SK-N-SH (cell line): ENCODE measurements around the gene ATF6.

Experiments used
- EP300 ChIP-seq, 2 experiments: IDR thresholded peaks; 2 replicates each; pipeline versions ENCODE4 v1.4.0 to v1.6.1; 2012; ENCODE audit warnings: borderline replicate concordance in 1 of 2, low read depth in 1 of 2, low read length in 1 of 2
- FOXM1 ChIP-seq: IDR thresholded peaks from 2 replicates; pipeline ENCODE4 v1.4.0; 2012; ENCODE audit warnings: low read depth, mild to moderate bottlenecking
- JUND ChIP-seq: IDR thresholded peaks from 2 replicates; pipeline ENCODE4 v1.4.0; 2012
- NRF1 ChIP-seq: IDR thresholded peaks from 2 replicates; pipeline ENCODE4 v1.6.1; 2012; ENCODE audit warnings: low read depth, mild to moderate bottlenecking, low read length
- POLR2AphosphoS5 ChIP-seq: IDR thresholded peaks from 2 replicates; pipeline ENCODE4 v1.6.1; 2012; ENCODE audit warnings: low read depth, low read length
- SIN3A ChIP-seq: IDR thresholded peaks from 2 replicates; pipeline ENCODE4 v1.6.1; 2012; ENCODE audit warnings: low read depth, mild to moderate bottlenecking, low read length, moderate library complexity, borderline replicate concordance
- TF ChIP-seq, protein P1 (sequence below): fragments of 200-600 bp; sonication (generic); IDR thresholded peaks from 2 replicates; pipeline ENCODE4 v1.6.1; 2017; ENCODE audit warnings: antibody characterized with exemption, mild to moderate bottlenecking, moderate library complexity

DNA sequence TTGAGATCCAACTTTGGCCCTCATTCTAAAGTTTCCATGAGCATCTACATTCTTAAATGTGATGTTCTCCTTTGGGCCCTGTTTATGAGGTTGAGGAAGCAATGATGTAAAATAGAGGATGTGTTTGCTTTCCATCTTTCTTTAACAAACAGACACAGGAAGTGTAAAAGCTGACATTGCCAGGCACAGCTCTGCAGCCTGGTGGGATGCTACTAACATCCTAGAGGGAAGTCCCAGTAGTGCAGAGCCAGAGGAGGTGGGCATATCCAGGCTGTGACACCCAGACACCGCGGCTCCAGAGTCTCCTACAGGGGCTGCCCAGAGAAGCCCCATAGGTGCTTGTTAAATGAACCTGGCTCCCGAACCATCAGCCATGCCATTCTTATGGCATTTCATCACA is 241.3 kb downstream of the ATF6 start:
- TF ChIP-seq JUND (no peak), POLR2AphosphoS5 (no peak), SIN3A (no peak), EP300 (IDR thresholded peaks at IDR 0.05; ENCODE audit: borderline replicate concordance in 1 of 2, low read depth in 1 of 2, low read length in 1 of 2) (no peak), FOXM1 (no peak), NRF1 (no peak)
- TF ChIP-seq, protein P1, sequence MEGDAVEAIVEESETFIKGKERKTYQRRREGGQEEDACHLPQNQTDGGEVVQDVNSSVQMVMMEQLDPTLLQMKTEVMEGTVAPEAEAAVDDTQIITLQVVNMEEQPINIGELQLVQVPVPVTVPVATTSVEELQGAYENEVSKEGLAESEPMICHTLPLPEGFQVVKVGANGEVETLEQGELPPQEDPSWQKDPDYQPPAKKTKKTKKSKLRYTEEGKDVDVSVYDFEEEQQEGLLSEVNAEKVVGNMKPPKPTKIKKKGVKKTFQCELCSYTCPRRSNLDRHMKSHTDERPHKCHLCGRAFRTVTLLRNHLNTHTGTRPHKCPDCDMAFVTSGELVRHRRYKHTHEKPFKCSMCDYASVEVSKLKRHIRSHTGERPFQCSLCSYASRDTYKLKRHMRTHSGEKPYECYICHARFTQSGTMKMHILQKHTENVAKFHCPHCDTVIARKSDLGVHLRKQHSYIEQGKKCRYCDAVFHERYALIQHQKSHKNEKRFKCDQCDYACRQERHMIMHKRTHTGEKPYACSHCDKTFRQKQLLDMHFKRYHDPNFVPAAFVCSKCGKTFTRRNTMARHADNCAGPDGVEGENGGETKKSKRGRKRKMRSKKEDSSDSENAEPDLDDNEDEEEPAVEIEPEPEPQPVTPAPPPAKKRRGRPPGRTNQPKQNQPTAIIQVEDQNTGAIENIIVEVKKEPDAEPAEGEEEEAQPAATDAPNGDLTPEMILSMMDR, result no peak
